Erythroblast (primary cell): ENCODE data around the gene PRM3.

Source experiments
- GATA1 ChIP-seq: IDR thresholded peaks from 2 replicates; pipeline ENCODE4 v1.6.1; 2011; ENCODE audit warnings: low read depth, mild to moderate bottlenecking, control low read depth, low read length, moderate library complexity
- POLR2A ChIP-seq: IDR thresholded peaks from 2 replicates; pipeline ENCODE4 v1.6.1; 2011; ENCODE audit warnings: mild to moderate bottlenecking, low read length

DNA sequence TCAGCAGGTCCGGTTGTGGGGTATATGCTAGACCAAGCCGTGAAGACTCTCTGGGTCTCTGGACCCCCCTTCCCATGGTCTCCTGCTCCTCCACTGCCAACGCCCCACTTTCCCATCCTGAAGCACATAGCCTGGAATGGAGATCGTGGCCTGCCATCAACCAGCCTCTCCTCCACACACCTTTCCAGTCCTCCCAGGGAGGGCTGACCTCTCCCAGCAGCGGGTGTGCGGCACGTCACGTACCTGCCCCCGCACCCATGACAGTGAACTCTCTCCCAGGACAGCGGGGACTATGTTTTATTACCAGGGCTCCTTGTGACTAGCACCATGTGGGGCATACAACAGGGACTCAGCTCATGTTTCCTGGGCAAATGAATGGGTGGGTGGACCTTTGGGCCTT, 1.8 kb downstream of the PRM3 start:
- TF ChIP-seq POLR2A (no peak), GATA1 (no peak)
